HK-2 (cell line): Measurements from ENCODE around the gene MCUR1.
"Not testable (repeated sequence)": the region's sequence is repeated elsewhere in the genome, so short reads cannot be mapped to it uniquely, and the experiment has no call there.

Experiments
- DNase-seq: peaks from one replicate; pipeline ENCODE4 v3.0.0-alpha.2; 2018; ENCODE audit not compliant: unreplicated experiment

The MCUR1 gene

GRCh38 chr6:13814176-13814937, at the start of gene MCUR1:
Gene MCUR1, minus strand, starts transcription at chr6:13814557. Its CDS starts 128 bp downstream, at chr6:13814429.
- DNase-seq, result peak; percentile 83

GRCh38 chr6:13863699-13864155, 49.4 kb upstream of the MCUR1 start:
- DNase-seq, result no peak

- DNase-seq, result peak; percentile 10
Observed at GRCh38 chr6:13860556-13861185, 46.3 kb upstream of the MCUR1 start.

- peak; percentile 21 for DNase-seq
Observed at GRCh38 chr6:13859871-13860555, 45.7 kb upstream of the MCUR1 start.

GRCh38 chr6:13854716-13855250, 40.4 kb upstream of the MCUR1 start:
- no peak for DNase-seq

- DNase-seq, result no peak
Observed at GRCh38 chr6:13853871-13854270, 39.5 kb upstream of the MCUR1 start.

- DNase-seq, result no peak
Observed at GRCh38 chr6:13851803-13852202, 37.4 kb upstream of the MCUR1 start.

GRCh38 chr6:13851330-13851729, 37.0 kb upstream of the MCUR1 start:
- no peak for DNase-seq

GRCh38 chr6:13850690-13851089, 36.3 kb upstream of the MCUR1 start:
- not testable (repeated sequence) for DNase-seq

- DNase-seq, result no peak
Observed at GRCh38 chr6:13848522-13849150, 34.3 kb upstream of the MCUR1 start.

GRCh38 chr6:13847326-13848050, 33.1 kb upstream of the MCUR1 start:
- no peak for DNase-seq

- DNase-seq, result no peak
Observed at GRCh38 chr6:13846841-13847240, 32.5 kb upstream of the MCUR1 start.

GRCh38 chr6:13841936-13842335, 27.6 kb upstream of the MCUR1 start:
- no peak for DNase-seq

GRCh38 chr6:13838616-13839015, 24.3 kb upstream of the MCUR1 start:
- DNase-seq, result no peak

GRCh38 chr6:13836170-13836569, 21.8 kb upstream of the MCUR1 start:
- no peak for DNase-seq

- no peak for DNase-seq
Observed at GRCh38 chr6:13834790-13835189, 20.4 kb upstream of the MCUR1 start.

GRCh38 chr6:13834018-13834417, 19.7 kb upstream of the MCUR1 start:
- not testable (repeated sequence) for DNase-seq

- DNase-seq, result no peak
Observed at GRCh38 chr6:13832778-13833177, 18.4 kb upstream of the MCUR1 start.

- DNase-seq, result no peak
Observed at GRCh38 chr6:13831615-13832014, 17.3 kb upstream of the MCUR1 start.

GRCh38 chr6:13830803-13831202, 16.4 kb upstream of the MCUR1 start:
- no peak for DNase-seq

GRCh38 chr6:13829419-13829818, 15.1 kb upstream of the MCUR1 start:
- DNase-seq, result not testable (repeated sequence)
